Left renal cortex interstitium (tissue), 4 donors: ENCODE measurements around the gene CISD3. TPM values are rescaled to one million over a fixed set of nuclear protein-coding genes. Genes with fewer than 3 reads are reported as not detected.

Experiments
- DNase-seq, 4 donors: peaks; one replicate each; pipeline ENCODE4 v3.0.0-alpha.2; 2013; ENCODE audit warnings: low read depth in 4 of 4, low spot score in 2 of 4, missing footprints in 1 of 4
- polyA plus RNA-seq, 4 donors: library from polyadenylated mRNA; unstranded; fragments of 120-200 nt; gene quantifications; one replicate each; pipeline ENCODE4 v1.2.1, GENCODE V29; 2013; ENCODE audit not compliant: insufficient read length in 4 of 4

CISD3 gene
- polyA plus RNA-seq, 4 donors: 10.3 to 17.2 (median 13.3) TPM

DNA sequence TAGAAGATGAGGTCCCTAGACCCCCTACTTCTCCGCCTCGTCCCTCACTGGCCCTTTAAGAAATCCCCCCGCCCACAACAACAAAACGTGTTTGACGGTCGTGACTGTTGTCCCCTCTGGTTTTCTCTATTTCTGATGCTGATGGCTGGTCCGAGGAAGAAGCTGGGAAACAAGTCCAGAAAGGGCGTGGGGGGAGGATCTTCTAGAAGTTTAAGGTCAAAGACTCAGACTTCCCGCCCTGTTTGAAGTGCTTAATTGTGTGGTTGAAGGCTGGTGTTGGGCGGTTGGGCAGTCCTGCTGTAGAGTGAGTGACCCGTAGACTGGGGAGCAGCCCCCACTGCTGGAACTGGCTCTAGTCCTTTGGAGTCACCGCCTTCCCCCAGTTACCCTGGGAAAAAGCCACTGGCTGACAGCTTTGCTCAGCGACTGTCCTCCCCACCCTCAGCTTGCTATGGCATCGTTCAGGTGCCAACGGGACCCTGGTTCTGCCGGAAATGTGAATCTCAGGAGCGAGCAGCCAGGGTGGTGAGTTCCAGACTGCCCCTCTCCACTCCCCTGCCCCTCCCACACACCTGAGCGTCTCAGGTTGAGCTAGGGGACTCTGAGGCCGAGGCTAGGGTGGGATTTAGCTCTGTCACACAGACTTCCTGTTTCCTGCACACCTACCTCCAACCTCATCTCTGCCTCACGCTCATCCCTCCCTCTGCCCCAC is 23.5 kb upstream of the CISD3 start:
- DNase-seq: no peak

DNA sequence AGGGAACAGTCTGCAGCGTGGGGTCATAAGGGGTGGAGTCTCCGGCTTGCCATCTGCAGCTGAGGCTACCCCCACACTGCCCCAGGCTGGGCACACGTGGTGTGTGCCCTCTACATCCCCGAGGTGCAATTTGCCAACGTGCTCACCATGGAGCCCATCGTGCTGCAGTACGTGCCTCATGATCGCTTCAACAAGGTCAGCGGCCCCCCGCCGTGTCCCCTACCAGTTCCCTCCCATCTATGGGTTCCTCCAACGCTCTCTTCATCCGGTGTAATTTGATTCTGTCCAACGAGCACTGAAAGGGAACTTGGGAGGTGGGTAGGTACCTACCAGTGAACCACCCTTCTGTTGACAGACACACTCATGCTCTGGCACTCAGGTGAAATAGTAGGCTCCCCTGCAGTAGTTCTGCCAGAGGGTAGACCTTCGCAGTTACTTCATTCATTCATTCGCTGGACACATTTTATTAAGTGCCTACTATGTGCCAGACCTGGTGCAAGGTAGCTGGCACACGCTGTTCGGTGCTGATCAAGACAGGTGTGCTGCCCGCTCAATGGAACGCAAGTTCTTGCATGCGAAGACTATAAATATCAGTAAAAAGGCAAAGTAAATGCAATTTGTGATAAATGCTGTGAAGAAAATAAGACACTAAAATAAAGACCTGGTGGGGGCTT is 22.3 kb upstream of the CISD3 start:
- DNase-seq: no peak

DNA sequence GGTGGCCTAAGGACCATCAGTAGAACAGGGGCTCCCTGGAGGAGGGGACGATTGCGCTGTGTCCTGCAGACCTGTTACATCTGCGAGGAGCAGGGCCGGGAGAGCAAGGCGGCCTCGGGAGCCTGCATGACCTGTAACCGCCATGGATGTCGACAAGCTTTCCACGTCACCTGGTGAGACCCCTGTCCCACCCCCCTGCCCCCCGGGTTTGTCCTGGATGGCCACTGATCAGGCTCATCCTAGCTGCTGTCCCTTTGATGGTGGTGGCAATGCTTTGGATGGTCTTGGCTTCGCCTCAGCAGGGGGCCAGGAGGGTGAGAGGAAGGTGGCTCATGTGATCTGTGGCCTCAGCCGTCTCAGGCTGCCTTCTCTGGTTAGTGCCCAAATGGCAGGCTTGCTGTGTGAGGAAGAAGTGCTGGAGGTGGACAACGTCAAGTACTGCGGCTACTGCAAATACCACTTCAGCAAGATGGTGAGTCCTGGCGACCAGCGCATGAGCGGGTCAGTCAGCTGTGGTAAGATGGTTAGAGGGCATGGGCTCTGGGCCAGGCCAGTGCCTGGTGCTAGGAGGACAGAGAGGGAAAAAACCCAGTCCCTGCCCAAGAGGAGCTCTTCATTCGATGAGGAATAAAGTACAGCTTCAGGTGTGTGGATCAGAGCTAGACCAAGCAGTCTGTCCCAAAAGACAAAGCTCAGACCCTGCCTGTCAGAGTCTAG is 20.9 kb upstream of the CISD3 start:
- DNase-seq: no peak

DNA sequence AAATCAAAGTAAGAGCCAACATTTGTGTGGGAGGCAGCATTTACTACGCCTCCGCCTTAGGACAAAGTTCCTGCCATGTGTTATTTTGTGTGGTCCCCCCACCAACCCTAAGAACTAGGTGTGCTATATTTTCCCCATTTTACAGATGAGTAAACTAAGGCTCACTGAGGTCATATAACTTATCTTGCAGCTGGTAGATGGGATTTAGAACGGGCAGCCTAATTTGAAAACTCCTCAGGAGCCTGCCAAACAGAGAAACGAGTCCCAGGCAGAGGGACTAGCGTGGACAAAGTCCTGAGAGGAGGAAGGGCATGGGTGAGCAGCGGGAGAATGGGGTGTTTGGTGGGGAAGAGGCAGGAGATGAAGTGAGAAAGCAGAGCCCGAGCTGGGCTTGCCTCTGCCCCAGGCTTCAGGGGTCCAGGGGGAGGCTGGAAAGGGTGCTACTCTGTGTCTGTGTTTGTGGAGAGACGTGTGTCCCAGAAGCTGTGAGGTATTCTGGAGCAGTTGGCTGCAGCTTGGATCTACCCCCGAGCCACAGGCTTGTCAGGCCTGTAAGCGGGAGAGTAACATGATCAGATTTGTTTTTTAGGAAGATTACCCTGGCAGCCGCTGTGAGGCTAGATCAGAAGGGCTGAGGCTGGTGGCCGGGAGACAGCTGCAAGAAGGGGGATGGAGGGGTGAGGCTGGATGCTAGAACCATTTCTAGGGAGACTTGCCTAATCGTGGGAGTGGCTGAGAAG is 20.1 kb upstream of the CISD3 start:
- DNase-seq: no peak

DNA sequence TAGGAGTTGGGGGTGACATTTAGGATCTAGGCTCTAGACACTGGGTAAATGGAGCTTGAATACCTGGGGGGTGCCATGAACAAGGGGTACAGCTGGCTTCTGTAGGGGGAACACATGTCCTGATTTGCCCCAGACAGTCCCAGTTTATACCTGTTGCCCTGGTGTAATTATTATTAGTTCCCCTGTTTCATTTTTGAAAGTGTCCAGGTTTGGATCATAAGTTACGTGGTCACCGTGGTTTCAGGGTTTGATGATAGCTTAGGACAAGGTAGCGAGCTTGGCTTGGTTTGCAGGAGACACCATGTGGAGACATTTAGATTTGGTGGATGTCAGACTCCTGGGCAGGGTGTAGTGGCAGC is 19.6 kb upstream of the CISD3 start:
- no peak for DNase-seq

DNA sequence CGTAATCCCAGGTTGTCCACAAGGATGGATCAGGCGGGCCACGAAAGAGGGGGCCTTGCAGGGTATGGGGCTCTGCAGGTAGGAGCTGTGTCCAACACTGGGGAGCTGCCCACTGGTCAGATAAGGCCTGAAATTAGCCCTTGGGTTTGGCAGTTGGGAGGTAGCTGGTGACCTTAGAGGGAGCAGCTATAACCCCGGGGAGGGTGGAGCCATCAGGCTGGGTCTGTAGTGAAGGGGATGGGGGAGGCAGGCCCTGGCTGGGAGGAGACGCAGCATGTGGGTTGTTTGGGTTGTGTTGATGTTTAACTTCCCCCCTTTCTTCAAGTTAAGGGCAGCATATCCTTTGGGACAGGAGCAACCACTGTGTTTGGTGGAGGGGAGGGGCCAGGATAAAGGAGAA is 19.2 kb upstream of the CISD3 start:
- no peak for DNase-seq

DNA sequence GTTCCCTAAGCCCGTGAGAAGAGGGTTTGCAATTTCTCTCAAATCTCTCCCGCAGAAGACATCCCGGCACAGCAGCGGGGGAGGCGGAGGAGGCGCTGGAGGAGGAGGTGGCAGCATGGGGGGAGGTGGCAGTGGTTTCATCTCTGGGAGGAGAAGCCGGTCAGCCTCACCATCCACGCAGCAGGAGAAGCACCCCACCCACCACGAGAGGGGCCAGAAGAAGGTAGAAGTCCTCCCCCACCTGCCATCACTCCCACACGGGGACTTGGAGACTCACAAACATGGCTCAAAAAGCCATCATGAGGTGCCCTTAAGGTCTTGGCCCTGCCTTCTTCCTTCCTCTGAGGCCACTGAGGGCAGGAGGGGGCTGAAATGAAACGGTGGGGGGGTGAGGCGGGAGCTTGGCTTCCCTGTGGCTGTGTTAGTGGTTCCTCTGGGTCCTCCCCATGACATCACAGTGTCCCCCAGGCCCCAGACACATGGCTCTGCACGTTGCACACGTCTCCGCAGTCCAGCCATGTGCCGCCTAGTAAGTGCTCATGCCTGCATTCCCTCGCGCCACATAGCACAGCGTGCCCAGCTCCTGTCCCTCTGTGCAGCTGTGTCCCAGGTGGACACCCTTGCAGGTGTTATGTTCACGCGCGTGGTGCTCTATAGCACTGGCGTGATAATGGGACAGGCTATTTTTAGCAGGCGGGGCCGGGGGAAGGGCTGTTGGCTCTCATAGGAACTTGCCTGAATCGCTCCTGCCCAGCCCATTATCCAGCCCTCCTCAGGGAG is 18.2 kb upstream of the CISD3 start:
- no peak for DNase-seq

DNA sequence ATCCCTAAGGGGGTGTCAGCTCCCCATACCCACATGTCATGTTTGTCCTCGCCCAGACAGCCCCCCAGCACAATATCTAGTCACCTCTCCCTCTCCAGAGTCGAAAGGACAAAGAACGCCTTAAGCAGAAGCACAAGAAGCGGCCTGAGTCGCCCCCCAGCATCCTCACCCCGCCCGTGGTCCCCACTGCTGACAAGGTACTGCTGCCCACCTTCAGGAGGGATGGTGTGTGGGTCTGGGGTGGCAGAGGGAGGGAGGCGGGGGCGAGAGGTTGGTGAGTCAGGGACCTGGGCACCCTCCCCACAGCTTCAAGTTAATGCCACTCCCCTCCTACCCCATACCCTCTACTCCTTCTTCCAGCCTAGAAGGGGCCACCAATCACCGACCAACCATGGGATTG is 17.5 kb upstream of the CISD3 start:
- DNase-seq: no peak

DNA sequence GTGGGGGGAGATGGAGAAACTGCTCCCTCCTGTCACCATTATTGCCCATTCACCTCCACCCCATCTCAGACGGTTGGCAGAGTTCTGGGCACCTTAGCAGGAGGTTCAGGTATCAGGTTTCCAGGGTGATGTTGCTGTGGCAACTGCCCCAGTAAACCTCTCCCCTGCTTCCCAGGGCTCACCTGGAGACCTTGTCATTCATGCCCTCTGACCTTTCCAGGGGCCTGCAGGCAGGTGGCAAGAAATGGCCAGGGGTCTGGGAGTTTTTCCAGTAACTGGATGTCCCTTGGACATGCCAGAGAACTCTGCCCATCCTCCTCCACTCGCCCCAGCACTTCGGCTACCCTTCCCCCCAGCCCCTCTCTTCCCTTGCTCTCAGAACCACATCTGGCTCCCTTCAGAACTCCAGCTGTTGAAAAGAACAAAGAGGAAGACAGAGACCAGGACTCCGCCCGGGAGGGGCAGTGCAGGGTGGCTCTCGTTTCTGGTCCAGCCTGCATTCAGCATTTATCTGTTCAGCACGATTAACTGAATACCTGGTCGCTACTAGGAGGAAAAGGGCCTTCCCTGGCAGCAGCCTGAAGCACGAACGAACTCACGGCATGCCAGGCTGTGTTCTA is 16.6 kb upstream of the CISD3 start:
- no peak for DNase-seq

DNA sequence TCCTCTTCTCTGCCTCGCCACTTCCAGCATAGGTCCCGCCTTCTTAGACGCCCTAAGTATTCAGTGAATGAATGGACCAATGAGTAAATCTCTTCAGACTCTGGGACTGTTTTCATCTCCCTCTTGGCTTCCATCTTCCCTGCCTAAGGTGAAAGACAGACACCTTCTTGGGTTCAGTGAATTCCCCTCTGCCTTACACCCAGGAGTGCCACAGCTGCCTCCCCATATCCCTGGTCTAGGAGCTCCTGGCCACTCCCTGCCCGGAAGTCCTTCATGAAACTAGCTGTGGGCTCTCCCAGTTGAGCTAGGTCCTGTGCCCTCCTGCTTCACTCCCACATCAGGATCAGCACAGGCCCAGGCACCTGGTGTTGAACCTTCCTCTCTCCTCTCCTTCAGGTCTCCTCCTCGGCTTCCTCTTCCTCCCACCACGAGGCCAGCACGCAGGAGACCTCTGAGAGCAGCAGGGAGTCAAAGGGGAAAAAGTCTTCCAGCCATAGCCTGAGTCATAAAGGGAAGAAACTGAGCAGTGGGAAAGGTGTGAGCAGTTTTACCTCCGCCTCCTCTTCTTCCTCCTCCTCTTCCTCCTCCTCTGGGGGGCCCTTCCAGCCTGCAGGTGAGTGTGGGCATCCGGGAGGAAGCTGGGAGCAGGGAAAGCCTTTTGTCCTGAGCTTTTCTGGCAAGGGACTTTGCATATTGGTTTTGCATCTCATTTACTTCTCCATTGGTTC is 14.8 kb upstream of the CISD3 start:
- no peak for DNase-seq

DNA sequence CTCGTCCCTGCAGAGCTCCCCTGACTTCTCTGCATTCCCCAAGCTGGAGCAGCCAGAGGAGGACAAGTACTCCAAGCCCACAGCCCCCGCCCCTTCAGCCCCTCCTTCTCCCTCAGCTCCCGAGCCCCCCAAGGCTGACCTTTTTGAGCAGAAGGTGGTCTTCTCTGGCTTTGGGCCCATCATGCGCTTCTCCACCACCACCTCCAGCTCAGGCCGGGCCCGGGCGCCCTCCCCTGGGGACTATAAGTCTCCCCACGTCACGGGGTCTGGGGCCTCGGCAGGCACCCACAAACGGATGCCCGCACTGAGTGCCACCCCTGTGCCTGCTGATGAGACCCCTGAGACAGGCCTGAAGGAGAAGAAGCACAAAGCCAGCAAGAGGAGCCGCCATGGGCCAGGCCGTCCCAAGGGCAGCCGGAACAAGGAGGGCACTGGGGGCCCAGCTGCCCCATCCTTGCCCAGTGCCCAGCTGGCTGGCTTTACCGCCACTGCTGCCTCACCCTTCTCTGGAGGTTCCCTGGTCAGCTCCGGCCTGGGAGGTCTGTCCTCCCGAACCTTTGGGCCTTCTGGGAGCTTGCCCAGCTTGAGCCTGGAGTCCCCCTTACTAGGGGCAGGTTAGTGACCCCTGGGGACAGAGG is 13.7 kb upstream of the CISD3 start:
- no peak for DNase-seq

DNA sequence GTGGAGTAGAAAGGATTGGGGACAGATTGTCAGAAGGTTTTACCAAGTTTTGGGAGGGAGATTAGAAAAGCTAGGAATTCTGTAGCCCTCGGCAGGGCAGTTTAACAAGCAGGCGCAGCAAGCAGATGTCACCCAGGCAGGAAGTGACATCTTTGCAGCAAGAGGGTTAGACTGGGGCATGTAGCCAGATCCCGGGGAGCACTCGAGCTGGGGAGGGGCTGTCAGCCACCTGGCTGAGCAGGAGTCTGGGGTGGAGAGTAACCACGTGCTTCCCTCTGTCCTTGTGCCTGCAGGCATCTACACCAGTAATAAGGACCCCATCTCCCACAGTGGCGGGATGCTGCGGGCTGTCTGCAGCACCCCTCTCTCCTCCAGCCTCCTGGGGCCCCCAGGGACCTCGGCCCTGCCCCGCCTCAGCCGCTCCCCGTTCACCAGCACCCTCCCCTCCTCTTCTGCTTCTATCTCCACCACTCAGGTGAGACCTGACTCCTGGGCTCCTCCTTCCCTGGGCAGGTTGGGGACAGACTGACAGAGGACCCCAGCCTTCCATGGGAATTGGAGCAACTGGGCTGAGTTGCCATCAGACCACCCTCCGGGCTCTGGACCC is 12.9 kb upstream of the CISD3 start:
- DNase-seq: no peak

DNA sequence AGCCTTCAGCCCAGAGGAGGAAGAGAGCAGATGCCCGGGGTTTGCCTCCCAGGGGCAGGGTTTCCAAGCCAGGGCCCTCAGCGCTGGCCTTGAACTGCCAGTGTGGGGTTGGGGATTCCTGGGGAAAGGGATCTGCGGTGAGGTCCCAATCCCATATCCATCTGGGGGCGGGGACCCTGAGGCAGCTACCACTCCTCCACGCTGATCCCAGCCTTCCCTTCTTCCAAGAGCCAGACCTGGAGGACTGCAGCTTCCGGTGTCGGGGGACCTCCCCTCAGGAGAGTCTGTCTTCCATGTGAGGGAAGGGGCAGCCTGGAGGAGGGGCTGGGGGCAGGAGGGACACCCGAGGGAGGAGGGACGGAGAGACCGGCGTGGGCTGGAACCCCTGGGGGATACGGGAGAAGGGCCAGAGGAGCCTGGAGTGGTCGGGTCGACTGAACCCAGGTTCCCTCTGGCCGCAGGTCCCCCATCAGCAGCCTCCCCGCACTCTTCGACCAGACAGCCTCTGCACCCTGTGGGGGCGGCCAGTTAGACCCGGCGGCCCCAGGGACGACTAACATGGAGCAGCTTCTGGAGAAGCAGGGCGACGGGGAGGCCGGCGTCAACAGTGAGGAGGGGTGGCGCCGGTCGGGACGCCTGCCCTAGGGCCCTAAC is 10.7 kb upstream of the CISD3 start:
- no peak for DNase-seq

DNA sequence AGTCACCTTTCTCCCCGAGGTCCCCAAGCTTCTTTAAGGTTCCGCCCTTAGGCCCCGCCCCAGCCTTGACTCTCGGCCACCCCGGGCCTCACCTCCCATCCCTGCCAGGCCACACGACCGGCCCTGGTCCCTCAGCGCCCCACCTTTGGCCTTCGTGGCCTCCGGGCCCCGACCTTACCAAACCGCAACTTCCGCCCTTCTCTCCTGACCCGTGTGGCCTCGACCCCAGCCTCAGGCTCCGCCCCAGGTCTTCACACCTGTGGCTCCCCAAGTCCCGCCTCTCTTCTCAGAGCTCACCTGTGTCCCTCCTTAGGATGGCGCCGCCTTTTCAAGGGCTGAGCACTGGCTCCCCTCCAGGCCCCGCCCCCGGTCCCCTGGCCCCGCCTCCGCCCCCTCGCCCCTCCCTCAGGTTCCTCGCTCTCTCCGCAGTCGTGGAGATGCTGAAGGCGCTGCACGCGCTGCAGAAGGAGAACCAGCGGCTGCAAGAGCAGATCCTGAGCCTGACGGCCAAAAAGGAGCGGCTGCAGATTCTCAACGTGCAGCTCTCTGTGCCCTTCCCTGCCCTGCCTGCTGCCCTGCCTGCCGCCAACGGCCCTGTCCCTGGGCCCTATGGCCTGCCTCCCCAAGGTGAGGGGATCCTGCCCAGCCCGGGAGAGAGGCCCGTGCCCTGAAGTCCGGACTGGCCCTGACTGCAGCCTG is 10.0 kb upstream of the CISD3 start:
- no peak for DNase-seq

DNA sequence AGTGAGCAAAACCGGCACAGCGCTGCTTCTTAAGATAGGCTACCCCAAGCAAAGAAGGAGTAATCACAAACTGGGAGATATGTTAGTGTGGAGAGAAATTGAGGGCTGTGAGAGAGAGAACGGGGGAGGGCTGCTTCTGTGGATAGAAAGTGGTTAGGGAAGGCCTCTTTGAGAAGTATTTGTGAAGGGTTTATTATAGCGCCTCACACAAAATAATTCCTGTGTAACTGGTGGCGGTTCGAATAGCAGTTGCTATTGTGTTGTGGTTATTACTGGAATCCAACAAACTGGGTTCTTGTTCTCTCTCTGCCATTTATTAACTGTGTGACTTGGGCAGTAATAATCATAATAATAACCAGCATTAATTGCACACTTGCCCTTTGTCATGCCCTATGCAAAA is 9.2 kb upstream of the CISD3 start:
- no peak for DNase-seq

DNA sequence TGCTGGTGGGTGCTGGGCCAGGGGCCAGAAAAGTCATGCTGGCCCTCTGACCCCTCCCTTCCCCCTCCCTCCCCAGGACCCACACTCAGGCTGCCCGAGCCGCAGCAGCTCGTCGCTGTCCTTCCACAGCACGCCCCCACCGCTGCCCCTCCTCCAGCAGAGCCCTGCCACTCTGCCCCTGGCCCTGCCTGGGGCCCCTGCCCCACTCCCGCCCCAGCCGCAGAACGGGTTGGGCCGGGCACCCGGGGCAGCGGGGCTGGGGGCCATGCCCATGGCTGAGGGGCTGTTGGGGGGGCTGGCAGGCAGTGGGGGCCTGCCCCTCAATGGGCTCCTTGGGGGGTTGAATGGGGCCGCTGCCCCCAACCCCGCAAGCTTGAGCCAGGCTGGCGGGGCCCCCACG is 8.3 kb upstream of the CISD3 start:
- DNase-seq: no peak

DNA sequence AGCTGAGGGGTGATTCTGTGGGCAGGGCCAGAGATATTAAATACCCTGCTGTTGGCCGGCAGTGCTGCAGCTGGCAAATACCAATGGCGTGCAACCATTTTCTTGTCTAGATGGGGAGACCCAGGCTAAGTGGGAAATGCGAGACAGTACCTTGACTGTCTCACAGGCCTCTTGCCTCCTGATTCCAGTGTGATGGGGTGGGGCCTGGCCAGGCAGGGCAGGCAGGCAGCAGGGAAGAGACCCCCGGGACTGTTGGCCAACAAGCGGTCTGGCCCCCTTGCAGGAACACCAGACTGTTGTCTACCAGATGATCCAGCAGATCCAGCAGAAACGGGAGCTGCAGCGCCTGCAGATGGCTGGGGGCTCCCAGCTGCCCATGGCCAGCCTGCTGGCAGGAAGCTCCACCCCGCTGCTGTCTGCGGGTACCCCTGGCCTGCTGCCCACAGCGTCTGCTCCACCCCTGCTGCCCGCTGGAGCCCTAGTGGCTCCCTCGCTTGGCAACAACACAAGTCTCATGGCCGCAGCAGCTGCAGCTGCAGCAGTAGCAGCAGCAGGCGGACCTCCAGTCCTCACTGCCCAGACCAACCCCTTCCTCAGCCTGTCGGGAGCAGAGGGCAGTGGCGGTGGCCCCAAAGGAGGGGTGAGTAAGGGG is 5.7 kb upstream of the CISD3 start:
- DNase-seq: no peak
